Lower leg skin (tissue), 3 donors: ENCODE results near the gene ASIC4.

ENCODE experiments used
- POLR2A ChIP-seq, 2 donors: fragments of 450-650 bp; IDR thresholded peaks; one replicate each; pipeline ENCODE4 v1.6.1; 2016 to 2017; ENCODE audit warnings: antibody characterized with exemption in 2 of 2, mild to moderate bottlenecking in 1 of 2, moderate library complexity in 1 of 2
- TF ChIP-seq, protein P1 (sequence below), 3 donors: fragments of 450-650 bp; IDR thresholded peaks; one replicate each; pipeline ENCODE4 v1.5.1; 2016; ENCODE audit warnings: antibody characterized with exemption in 3 of 3, mild to moderate bottlenecking in 3 of 3, moderate library complexity in 2 of 3

DNA sequence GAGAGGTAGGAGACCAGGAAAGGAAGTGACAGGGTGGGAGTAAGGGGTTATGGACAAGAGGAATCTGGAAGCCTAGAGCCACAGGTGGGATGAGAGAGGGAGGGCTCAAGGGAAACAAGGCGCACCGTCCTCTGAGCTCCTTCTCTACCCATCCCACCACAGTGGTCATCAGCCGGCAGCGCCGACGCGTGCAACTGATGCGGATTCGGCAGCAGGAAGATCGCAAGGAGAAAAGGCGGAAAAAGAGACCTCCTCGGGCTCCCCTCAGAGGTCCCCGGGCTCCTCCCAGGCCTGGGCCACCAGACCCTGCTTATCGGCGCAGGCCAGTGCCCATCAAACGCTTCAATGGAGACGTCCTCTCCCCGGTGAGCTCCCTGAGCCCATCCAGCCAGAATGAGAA is 34.7 kb downstream of the ASIC4 start:
- TF ChIP-seq, protein P1, sequence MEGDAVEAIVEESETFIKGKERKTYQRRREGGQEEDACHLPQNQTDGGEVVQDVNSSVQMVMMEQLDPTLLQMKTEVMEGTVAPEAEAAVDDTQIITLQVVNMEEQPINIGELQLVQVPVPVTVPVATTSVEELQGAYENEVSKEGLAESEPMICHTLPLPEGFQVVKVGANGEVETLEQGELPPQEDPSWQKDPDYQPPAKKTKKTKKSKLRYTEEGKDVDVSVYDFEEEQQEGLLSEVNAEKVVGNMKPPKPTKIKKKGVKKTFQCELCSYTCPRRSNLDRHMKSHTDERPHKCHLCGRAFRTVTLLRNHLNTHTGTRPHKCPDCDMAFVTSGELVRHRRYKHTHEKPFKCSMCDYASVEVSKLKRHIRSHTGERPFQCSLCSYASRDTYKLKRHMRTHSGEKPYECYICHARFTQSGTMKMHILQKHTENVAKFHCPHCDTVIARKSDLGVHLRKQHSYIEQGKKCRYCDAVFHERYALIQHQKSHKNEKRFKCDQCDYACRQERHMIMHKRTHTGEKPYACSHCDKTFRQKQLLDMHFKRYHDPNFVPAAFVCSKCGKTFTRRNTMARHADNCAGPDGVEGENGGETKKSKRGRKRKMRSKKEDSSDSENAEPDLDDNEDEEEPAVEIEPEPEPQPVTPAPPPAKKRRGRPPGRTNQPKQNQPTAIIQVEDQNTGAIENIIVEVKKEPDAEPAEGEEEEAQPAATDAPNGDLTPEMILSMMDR (IDR thresholded peaks at IDR 0.05): no peak
- no peak for TF ChIP-seq POLR2A (IDR thresholded peaks at IDR 0.05)
